ENCODE results near the gene F5.

The F5 gene

DNA sequence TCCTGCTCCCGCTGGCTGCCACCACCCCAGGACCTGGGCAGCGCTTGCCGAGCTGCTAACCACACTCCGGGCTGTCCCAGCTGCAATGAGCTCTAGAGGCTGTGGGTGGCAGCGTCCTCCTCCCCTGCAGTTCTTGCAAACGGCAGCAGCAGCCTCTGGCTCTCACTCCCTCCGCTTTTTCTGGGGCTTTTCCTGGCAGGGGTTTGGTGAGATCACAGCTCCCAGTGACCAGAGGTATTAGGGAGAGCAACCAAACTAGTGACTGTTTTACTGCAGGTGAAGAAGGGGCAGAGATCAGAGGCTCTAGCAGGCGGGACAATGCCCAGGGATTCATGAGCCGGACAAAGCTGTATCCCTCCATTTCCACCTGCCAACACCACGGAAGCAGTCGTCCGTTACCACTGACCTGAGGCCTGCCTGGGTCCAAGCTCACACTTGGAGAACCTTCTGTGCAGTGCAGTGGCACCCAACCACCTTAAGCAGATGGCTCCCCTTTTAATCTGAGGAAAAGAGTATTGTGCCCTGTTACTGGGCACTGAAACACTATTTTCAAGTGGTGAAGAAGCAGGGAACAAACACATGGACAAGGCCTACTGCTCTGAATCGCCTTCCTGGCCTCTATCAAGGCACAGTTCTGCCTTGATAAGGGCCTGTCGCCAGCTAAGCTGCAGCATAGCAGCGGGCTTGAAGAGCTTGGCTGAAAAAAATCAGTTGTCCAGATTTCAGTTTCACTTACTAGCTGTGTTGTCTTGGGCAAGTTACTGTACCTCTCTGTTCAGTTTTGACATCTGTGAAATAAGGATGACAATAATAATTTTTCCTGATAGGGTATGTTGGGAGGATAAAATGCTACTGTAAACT lies at the start of gene F5:
F5 (minus strand) TSS at position 87 of the 861 bp plus-strand sequence. CDS start 95 bp downstream, outside the sequence.
- peak; percentile 49 to 67 for DNase-seq (ENCODE audit: low read depth in 1 of 2, low spot score in 1 of 2)

DNA sequence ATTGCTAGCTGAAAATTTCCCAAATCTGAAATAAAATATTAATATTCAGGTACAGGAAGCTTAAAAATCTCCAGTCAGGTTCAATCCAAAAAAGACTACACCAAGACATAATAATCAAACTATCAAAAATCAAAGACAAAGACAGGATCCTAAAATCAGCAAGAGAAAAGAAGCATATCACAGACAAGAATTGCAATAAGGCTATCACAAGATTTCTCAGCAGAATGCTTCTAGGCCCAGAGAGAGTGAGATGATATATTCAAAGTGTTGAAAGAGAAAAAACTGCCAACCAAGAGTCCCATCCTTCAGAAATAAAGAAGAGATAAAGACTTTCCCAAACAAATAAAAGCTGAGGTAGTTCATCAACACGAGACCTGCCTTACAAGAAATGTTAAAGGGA lies 48.6 kb upstream of the F5 start:
- no peak for DNase-seq (ENCODE audit: low read depth in 1 of 2, low spot score in 1 of 2)

DNA sequence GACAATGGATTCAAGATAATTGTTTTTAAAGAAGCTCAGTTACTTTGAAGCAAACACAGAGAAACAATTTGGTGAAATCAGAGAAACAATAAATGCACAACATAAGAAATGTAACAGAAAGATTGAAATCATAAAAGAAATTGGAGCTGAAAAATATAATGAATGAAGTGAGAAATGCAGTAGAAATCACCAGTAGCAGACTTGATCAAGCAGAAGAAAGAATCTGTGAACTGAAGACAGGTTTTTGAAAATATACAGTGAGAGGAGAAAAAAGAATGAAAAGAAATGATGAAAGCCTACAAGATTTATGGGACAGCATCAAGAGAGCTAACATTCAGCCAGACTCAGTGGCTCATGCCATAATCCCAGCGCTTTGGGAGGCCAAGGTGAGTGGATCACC lies 47.9 kb upstream of the F5 start:
- DNase-seq (ENCODE audit: low read depth in 1 of 2, low spot score in 1 of 2) = no peak

DNA sequence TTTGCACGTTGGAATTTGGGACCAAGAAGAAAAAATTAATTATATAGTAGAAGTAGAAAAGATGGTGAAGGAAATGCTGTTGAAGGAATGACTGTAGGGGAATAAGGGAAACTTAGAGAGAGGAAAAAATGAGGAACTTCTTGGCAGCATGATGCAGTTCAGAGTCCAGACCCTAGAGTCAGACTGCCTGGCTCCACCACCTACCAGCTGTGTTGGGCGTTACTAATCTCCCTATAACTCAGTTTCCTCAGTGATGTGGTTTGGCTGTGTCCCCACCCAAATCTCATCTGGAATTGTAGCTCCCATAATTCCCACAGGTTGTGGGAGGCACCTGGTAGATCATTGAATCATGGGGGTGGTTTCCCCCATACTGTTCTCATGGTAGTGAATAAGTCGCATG lies 45.0 kb upstream of the F5 start:
- no peak for DNase-seq (ENCODE audit: low read depth in 1 of 2, low spot score in 1 of 2)

DNA sequence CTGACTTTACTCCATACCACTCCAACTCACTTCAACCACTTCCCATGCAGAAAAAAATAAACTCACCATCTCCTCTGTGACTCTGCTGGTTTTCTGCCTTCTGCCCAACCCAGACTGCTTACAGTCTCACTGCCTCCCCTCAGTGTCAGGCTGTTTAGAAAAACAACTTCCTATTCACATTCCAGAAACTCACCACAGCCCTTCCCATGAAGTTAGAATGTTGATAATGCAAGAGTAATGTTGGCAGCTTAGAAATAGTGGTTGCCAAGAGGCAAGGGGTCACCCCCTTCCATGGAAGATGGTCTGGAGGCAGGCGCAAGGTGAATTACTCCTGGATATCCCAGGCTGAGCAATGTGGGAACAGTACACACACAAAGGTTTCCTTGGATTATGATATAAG lies 43.7 kb upstream of the F5 start, which contains the start of gene SELP:
SELP (minus strand) TSS at position 119 of the 400 bp plus-strand sequence; CDS start at position 69, 50 bp downstream.
- DNase-seq (ENCODE audit: low read depth in 1 of 2, low spot score in 1 of 2) = no peak

DNA sequence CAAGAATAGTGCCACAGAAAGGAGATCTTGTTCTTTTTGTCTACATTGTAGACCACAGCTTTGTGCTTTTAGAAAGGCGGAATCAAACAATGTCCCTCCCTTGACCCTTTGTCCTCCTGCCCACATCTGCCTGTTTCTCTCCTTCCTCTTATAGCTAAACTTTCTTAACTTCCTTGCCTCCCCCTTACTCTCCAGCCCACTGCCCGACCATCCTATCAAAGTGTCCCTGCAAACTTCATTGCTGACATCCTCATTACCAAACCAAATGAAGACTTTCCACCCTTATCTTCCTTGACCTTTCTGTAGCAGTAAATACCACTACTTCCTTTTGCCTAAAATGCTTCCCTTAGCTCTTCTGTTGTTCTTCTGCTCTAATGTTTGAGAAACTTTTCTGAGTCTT lies 38.6 kb upstream of the F5 start:
- no peak for DNase-seq (ENCODE audit: low read depth in 1 of 2, low spot score in 1 of 2)

DNA sequence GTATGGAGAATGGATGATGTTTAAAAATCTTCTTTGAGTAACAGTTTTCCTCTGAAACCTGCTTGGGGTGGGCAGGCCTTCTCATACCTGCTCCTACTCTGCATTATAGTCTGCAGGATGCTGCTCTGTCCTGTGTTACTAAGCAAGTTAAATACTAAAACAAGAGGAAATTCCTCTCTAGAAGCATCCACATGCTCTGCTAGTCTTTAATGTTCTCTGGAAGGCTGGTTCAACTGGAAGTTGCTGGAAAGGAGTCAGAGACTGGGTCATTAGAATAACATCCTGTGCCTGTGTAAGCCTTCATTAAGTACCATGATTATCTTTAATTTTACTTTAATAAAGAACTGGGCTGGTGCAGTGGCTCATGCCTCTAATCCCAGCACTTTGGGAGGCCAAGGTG lies 37.8 kb upstream of the F5 start:
- no peak for DNase-seq (ENCODE audit: low read depth in 1 of 2, low spot score in 1 of 2)

DNA sequence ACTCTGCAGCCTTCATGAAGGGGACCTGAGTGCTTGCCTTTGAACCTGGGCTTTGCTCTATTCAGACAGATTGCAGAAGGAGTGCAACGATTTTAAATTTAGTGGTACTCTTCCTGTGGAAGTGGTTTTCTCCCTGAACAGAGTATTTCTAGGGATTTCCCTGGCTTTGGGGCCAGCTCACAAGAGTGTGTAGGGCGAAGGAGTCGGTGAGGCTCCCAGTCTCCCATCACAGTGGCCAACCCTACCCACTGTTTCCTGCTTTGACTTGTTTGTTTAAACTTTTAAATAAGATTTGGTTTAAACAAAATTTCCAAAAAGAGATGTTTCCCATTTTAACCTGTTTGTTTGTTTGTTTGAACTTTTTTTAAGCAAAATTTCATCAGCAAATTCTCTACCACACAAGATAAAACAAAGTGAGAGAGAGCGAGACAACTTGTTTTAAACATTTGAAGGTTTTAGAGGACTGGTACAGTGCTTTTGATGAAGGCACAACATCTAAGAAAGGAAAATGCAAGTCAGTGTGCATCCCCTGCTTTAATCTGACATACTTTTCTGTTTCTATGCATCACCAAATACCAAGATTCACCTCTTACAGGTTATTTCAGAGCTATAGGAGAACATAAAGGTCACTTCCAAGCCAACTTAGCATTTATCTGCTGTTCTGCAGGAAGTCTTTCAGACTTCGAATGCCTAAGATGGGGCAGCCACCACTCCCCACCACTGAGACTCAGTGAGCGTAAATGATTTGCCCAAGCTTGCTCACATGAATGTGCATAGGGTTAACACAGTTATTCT lies 37.0 kb upstream of the F5 start:
- no peak for DNase-seq (ENCODE audit: low read depth in 1 of 2, low spot score in 1 of 2)

DNA sequence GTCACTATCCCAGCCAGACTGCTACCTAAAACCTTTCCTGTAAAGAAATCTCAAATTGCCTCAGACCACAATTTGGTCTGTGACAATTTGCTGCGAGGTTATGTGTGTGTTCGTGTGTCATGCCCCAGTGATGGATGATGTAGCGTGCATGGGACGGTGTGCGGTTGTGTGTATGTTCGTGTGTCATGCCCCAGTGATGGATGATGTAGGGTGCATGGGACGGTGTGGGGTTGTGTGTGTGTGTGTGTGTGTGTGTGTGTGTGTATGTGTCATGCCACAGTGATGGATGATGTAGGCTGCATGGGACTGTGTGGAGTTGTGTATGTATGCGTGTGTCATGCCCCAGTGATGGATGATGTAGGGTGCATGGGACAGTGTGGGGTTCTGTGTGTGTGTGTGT lies 34.3 kb upstream of the F5 start:
- no peak for DNase-seq (ENCODE audit: low read depth in 1 of 2, low spot score in 1 of 2)

DNA sequence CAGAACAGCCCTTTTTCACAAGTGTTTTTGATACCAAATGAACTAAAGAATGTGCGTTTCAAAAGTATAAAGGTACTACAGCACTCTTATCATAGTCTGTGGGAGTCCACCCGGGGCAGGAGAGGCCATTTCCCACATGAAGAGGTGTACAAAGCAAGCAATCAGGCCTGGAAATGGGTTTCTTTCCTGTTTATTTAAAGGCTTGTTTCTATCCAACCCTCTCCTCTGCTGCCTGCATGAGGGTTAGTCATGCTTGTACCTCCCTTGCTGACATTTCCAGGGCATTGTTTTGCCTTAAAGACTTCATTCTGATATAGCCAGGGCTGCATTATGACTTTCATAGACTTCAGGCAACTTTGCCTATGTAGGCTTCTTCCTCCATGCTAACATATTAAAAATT lies 32.1 kb upstream of the F5 start:
- no peak for DNase-seq (ENCODE audit: low read depth in 1 of 2, low spot score in 1 of 2)

DNA sequence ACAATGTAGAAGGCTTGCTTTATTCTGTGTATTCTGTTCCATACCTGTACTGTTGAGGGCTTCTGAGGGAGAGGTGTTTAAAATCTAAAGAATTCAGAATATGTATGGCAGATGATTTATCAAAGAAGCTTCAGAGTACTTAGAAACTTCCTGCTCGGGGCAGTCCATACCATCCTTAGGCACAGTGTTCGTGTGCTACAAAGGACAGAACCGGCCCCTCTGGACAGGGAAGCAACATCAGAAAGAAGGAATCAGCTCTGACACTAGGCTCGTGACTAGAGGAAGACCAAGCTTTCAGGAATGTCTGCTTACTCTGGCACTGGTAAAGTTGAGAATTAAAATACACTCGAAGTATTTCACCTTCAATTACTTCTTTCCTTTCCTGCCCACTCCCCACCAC lies 29.5 kb upstream of the F5 start:
- no peak for DNase-seq (ENCODE audit: low read depth in 1 of 2, low spot score in 1 of 2)

DNA sequence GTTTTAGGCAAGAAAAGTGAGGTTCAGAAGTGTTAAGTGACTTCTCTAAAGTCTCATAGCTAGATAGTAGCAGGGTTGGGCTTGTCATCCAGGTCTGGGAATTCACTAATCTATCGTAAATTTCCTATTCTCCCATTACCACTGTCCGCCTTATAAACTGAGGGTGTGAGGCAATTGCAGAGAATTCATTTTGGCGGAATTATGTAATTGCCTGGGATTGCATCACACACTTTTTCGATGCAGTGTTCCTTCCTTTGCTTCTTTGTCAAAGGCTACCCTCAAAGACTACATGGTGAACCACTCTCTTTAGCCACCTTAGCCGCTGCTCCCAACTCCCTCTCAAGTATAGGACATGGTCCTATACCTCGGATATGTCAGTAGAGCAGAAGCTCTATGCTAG lies 24.6 kb upstream of the F5 start:
- DNase-seq (ENCODE audit: low read depth in 1 of 2, low spot score in 1 of 2) = no peak

DNA sequence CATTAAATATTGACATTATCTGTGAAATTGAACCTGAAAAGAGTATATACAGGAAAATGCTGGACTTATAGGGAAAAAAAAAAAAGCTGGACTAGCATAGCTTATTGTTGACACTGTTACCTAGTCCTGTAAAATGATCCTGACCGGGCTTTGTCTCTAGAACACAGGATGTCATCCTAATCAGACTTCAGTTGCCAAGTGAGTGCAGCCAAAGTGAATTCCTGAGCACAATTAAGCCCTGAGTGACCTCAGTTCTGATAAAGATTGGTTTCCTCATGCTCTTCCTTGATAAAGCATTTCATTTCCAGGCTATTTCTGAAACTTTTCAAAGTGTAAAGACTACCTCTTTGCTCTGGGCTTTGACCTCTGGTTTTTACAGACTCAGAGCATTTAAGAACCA lies 23.8 kb upstream of the F5 start:
- no peak for DNase-seq (ENCODE audit: low read depth in 1 of 2, low spot score in 1 of 2)

DNA sequence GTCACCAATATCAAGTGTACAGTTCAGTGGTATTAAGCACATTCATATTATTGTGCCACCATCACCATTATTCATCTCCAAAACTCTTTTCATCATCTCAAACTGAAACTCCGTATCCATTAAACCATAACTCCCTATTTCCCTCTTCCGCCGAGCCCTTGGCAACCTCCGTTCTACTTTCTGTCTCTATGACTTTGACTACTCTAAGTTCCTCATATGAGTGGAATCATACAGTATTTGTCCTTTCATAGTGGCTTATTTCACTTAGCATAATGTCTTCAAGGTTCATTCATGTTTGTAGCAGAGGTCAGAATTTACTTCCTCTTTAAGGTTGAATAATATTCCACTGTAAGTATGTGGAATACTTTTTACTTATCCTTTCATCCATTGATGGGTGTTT lies 21.9 kb upstream of the F5 start:
- no peak for DNase-seq (ENCODE audit: low read depth in 1 of 2, low spot score in 1 of 2)

DNA sequence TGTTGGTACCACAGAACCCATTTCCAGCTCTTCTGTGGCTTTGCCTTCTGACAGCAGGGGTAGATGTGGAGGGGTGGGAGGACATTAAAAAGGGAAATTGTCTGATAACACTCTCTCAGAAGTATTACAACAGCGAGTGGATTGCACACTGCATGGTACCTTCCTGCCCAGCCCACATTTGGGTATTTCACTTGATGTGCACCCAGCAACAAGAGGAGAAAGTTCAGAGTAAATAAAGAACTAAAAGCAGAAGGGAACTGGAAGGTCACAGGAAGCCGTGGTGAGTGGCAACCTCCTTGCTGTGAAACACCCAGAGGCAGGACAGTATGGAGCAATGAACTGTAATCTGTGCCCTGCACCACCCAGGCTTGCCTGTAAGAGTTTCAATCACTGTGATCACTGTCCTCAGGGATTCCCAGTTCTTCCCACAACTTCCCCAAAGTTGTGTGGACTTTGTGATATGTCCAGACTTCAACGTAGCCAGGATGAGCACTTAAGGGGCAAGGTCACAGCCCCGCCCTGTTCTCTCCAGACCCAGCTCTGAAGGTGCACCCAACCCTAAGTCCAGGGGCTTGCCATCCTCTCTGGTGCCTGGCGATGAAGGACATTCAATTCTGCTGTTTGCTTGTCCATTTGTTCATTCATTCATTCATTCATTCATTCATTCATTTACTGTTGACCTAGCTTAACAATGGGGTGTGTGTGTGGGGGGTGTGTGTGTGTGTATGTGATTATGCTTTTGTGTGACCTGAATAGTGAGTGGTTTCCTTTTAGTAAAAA lies 18.7 kb upstream of the F5 start:
- DNase-seq (ENCODE audit: low read depth in 1 of 2, low spot score in 1 of 2) = peak in 1 of 2 donors; percentile 16

DNA sequence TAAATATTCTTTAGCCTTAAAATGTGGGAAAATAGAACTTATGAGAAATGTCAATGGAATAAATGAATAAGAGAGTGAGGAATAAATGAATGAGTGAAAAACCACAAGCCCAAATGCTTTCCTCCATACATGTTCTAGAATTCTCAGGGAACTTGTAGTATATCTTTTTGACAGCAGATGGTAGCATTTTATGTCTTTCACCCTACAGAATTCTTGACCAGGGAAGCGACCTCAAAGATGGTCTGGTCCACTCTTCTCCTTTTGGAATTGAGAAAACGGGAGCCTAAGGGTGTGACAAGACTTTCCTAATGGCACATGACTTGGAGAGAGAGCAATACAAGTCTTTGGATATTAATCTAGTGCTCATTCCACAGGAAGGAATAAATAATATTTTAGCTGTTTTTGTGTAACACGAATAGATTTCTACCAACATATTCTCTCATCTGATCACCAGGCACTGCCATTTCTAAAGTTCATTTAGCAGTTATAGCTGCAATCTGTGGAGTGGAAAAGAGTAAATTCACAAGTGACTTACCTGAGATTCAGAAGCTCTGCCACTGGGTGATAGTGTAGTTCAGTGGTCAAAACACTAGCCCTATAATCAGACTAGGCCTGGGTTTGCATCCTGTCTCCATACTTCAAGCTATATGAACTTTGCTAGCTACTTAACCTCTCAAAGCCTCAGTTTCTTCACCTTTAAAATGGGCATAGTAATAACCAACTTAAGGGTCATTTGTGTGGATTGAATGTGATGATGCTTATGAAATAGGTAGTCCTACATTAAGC lies 15.0 kb upstream of the F5 start:
- DNase-seq (ENCODE audit: low read depth in 1 of 2, low spot score in 1 of 2) = no peak

DNA sequence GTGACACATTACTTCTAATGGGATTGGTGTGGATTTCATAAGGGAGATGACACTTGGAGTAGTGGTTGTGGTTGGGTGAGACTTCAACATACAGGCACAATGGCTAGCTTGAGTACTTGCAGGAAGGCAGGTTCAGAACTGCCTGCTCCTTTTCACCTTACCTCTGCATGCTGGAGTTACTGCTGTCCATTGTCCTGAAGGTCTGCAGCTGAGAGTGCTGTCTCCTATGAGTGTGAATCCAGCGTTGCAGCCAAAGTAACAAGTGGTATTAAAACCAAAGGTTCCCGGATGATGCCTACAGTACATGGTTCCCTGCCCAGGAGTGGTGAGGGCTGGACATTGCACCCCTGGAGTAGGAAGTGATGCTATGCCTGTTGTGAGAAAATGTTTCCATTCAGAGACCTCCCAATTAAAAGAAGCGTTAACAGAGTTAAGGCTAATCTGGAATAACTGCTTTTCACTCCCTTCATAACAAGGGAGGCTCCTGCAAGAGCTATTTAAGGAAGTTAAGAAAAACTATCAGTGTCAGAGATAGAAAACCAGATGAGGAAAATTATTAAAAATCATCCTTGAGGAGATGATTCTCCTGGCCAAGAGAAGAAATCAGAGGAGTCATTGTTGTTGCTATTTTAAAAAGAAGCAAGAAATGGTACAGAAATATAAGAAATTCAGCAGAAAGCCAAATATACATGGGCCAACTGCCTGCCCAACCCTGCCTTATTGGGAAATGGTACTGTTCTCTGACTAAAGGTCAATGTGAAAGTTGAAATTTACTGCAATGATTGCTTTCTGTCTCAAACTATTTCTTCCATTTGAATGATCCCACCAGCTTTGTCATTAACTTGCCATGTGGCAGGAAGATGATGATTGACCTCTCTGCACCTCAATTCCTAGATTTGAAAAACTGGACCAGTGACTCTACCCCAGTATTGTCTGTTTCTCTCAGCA lies 9.8 kb upstream of the F5 start:
- no peak for DNase-seq (ENCODE audit: low read depth in 1 of 2, low spot score in 1 of 2)

DNA sequence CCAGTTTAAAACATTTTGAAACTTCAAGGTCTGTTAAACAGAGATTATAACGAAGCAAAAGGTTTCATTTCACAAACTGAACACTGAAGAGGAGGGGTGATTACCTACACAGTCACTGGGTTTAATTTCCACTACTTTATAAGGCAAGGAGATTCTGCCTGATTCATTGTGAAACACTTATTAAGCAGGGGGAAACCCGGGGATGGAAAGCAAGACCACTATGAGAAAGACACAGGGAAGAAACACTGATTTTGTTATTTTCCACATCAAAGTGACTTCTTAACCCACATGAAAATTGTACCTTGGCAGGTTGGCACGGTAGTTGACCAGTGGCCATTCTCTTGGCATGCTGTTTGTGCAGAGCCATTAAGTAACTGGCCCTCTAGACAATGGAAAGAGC lies 8.1 kb upstream of the F5 start:
- DNase-seq (ENCODE audit: low read depth in 1 of 2, low spot score in 1 of 2) = no peak

DNA sequence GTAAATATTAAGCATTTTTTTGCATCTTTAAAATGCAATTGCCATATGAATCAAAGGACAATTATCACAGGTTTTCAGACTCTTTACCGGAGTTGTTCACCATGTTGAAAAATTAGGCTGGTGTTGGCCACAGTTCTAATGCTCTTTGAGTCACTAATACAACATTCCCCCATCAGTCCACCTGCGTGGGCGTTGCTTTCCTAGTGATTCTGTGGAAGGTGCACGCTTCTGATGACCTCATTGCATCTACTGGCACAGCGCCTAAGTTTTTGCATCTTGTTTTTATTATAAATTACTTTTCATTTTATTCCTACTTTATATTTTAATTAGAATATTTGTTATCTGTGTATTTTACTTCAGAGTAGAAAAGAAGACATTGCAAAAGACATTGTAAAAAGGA lies 4.7 kb upstream of the F5 start:
- DNase-seq (ENCODE audit: low read depth in 1 of 2, low spot score in 1 of 2) = no peak
